HG03442 (cell line): ENCODE results near the gene DLG2.
A peak's percentile ranks its signal among the peaks of the same experiment; 100 is the strongest.
"Not testable (repeated sequence)": the region's sequence is repeated elsewhere in the genome, so short reads cannot be mapped to it uniquely, and the experiment has no call there.

Source experiments
- ATAC-seq: cut with Tn5 transposase; IDR thresholded peaks from one replicate; pipeline ENCODE4 v1.9.1; 2021; ENCODE audit warnings: mild to moderate bottlenecking, moderate library complexity; ENCODE audit not compliant: unreplicated experiment

The DLG2 gene

GRCh38 chr11:84339796-84340195 is 1287.3 kb downstream of the DLG2 start:
- no peak for ATAC-seq

- no peak for ATAC-seq
Observed at GRCh38 chr11:84333221-84333620, 1293.9 kb downstream of the DLG2 start.

DNA sequence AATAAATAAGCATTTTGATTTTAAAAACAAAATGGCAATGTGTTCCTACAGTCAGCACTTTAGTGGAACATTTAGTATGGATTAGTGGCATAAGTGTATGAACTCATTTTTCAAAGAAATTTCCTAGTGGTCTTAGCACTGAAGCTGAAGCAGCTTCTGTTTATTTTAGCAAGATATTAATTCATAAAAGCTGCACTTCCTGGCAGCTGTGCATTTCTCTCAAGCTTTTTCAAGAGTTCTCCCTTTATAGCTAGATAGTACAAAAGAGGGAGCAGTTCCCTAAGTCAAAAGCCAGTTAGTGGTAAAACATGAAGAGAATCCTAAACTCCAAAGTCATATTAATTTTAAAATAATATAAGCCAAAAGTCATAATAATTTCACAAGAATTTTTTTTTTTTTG is 1304.9 kb downstream of the DLG2 start:
- no peak for ATAC-seq

- no peak for ATAC-seq
Observed at GRCh38 chr11:84319863-84320262, 1307.3 kb downstream of the DLG2 start.

DNA sequence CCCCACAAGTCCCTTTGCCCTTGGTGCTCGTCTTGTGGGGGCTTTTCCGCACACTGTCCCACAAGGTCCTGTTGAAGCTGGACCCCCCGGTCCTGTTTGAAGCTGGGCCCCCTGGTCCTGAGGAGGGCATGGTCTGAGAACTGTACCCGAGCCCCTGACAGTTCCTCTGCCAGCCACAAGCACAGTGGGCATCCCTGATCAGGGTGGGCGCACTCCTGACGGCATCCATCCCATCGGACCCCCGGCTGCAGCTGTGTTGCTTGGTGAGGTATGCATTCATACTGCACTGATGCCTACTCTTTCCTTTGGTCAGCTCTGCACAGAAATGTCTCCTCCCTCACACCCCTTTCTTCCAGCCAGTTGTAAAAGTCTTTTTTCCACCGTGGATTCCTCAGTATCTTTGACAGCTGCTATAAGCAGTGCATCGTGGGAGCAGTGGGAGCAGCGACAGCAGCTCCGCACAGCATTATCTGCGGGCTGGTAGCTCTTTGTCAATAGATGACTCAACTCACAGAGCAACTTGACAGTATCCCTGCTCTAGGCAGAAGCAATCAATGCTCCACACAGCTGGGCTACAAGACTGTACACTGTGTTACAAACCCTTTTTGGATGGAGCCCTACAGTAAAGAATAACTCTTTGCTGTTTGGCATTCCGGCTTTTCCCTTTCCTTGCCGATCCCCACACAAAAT is 1310.1 kb downstream of the DLG2 start:
- no peak for ATAC-seq

DNA sequence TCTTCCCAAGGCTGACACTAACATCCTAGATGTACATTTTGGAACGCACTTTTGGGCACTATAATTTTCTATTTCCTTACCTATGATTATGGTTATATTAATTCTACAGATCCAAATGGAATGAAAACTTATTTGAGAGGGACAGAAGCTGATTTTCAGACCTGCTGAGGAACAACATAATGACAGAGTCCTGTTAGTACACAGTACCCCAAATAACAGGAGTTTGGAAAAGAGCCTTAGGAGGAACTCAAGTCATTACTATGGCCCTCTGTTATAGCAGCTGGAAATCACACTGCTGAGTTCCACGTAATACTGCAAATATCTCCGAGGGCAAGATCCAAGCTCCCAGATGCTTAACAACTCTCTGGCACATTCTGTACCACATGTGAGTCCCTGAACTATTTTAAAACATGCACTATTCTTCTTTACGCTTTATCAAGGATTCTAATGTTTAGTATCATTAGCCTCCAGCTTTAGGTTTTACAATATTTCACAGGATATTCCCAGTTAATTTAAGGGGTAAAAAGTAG is 1313.2 kb downstream of the DLG2 start:
- ATAC-seq: no peak

DNA sequence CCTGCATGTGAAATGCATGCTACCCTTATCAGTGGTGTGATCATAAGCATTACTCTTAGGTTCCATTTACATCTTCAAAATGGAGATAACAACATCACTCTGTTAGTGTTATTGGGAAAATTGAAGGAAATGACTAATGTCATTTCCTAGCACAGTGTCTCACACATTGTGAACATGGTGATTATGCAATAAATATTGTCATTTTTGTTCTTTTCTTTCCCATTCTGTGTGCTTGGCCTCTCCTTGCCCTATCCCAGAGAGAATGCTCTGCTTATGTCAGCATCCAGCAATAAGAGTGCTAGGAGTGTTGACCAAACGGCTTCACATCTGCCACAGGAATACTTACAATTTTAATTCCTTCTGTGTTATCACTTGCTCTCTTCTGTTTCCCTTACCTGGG is 1316.9 kb downstream of the DLG2 start:
- ATAC-seq: no peak

GRCh38 chr11:84308491-84308890 is 1318.7 kb downstream of the DLG2 start:
- ATAC-seq: not testable (repeated sequence)

GRCh38 chr11:84300092-84300491 is 1327.1 kb downstream of the DLG2 start:
- ATAC-seq: no peak

GRCh38 chr11:84297570-84297969 is 1329.6 kb downstream of the DLG2 start:
- no peak for ATAC-seq

GRCh38 chr11:84295815-84296214 is 1331.3 kb downstream of the DLG2 start:
- no peak for ATAC-seq

GRCh38 chr11:84292955-84293354 is 1334.2 kb downstream of the DLG2 start:
- no peak for ATAC-seq

GRCh38 chr11:84292006-84292405 is 1335.1 kb downstream of the DLG2 start:
- no peak for ATAC-seq

DNA sequence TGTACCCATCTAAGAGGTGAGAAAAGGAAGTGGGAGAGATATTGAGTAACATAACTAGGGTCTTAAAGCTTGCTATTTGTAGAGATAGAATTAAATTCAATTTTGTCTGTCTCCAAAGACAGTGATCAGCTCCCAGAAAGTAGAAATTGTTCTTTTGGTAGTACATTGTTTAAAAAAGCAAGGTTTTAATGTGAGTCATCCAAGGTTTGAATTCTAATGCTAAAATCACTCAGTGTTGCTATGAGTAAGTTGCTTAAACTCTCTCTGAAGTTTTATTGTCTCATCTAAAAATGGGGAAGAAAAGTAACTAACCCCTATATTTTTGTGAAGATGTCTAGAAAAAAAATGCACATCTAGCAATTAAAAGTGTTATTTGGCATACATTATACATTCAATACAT is 1336.5 kb downstream of the DLG2 start:
- no peak for ATAC-seq

- peak; percentile 99 for ATAC-seq
Observed at GRCh38 chr11:84289381-84289906, 1337.7 kb downstream of the DLG2 start.

- no peak for ATAC-seq
Observed at GRCh38 chr11:84273541-84273940, 1353.6 kb downstream of the DLG2 start.

DNA sequence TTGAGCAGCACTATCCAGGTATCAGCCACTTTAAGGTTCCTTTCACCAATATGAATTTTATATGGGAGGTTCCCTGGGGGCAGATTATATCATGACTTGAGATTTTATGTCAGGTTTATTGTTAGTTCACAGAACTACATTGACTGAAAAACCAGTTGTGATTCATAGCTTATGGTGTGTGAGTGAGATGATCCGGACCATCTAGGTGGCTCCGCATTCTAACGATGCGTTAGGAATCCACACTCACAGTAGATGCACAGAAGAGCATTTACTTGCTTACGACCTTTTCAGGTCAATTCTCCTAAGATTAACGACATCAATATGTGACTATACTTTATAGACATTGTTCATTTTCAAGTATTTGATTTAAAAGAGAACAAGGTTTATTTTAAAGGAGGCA is 1356.7 kb downstream of the DLG2 start:
- no peak for ATAC-seq

GRCh38 chr11:84264066-84264465 is 1363.1 kb downstream of the DLG2 start:
- ATAC-seq: no peak

- peak; percentile 71 for ATAC-seq
Observed at GRCh38 chr11:84261707-84262106, 1365.4 kb downstream of the DLG2 start.

DNA sequence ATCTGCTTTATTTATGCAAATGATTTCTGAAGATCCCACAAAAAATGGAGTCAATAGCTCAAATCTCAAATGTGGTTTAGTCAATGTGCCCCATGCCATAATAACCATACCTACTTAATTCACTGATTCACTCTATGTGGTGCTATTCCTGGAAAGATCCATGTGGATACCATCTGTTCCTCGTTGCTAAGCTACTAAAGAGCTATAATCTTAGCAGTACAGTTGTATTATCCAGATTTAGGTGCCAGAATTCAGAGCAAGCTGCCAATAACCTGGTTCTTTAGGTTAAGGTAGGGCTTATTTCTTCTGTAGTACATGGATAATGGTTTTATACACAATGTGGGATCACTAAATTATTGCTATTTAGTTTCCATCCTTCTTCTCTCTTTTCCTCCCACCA is 1366.3 kb downstream of the DLG2 start:
- no peak for ATAC-seq

DNA sequence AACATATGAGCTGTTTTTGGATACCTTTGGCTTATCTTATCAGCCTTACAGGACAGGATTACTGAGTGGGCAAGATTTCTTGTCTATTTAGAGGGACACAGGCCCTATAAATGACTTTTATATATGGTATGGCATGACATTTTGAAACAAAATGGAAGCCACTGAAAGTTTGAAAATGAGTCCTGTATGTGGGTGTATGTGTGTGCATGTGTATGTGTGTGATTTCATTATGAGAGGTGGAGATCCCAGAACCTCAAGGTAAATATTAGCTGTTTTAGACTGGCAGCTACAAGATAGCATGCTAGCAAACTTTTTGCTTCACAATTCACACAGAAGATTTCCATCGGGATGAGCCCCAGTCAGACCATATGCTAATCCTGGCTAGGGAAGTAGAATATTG is 1370.5 kb downstream of the DLG2 start:
- ATAC-seq: peak; percentile 52

DNA sequence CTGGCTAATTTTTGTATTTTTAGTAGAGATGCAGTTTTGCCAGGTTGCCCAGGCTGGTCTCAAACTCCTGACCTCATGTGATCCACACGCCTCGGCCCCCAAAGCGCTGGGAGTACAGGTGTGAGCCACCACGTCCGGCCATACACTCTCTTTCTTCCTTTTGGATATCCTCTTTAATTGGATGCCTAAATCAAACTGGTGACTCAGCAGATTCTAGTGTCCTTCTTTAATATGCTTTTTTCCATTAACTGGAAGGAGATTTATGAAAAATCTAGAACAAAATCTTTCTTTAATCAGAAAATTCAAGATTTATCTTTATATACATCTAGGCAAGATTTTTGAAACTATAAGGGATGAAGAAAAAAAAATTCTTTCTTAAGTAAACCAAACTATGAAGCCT is 1371.7 kb downstream of the DLG2 start:
- ATAC-seq: no peak
